SK-N-SH (cell line): Measurements from ENCODE around the gene MRPS15. TPM values are rescaled to one million over a fixed set of nuclear protein-coding genes. Genes with fewer than 3 reads are reported as not detected.

Source experiments
- CTCF ChIA-PET: fragments of 300-600, 350-600 bp; formaldehyde crosslinking; extraction: SDS; loops from one replicate; lab custom pipeline; 2021; lab: Yijun Ruan, JAX
- POLR2A ChIA-PET: fragments of 350-600 bp; sonication (Branson Sonifier 250); formaldehyde crosslinking; extraction: SDS; loops from one replicate; lab custom pipeline; 2020; ENCODE audit warnings: antibody characterized with exemption, inconsistent platforms; lab: Yijun Ruan, JAX
- DNase-seq: peaks from one replicate; pipeline ENCODE4 v3.0.0; 2012
- H2AFZ ChIP-seq: fragments of 200-600 bp; sonication (generic); 2 replicates; pipeline ENCODE4 v1.8.1; 2016; ENCODE audit warnings: antibody characterized with exemption, mild to moderate bottlenecking, low read depth
- H3F3A ChIP-seq: fragments of 200-600 bp; sonication (generic); replicated peaks from 2 replicates; pipeline ENCODE3; 2016; ENCODE audit warnings: antibody characterized with exemption, mild to moderate bottlenecking; ENCODE audit not compliant: insufficient read depth
- H3K27ac ChIP-seq, 2 experiments: fragments of 200-500 bp in 1 of 2; fragments of 200-600 bp in 1 of 2; sonication (Bioruptor generic) in 1 of 2; sonication (generic), shearing (Covaris generic) in 1 of 2; 2 replicates each; pipeline versions ENCODE4 v1.5.1 to v1.6.1; 2014 to 2016; ENCODE audit warnings: low read depth in 2 of 2, inconsistent platforms in 1 of 2, low read length in 1 of 2, mild to moderate bottlenecking in 1 of 2, mixed read lengths in 1 of 2
- H3K27me3 ChIP-seq: fragments of 200-600 bp; sonication (generic), shearing (Covaris generic); 2 replicates; pipeline ENCODE4 v1.6.1; 2016; ENCODE audit warnings: mixed run types; ENCODE audit not compliant: insufficient read depth
- H3K36me3 ChIP-seq, 2 experiments: fragments of 200-500 bp in 1 of 2; fragments of 200-600 bp in 1 of 2; sonication (Bioruptor generic) in 1 of 2; sonication (generic) in 1 of 2; replicated peaks in 1 of 2; 2 replicates each; pipeline versions ENCODE3 to v1.5.1; 2014 to 2016; ENCODE audit warnings: low read length in 1 of 2, mild to moderate bottlenecking in 1 of 2; ENCODE audit not compliant: insufficient read depth in 2 of 2, control insufficient read depth in 1 of 2
- H3K4me1 ChIP-seq, 2 experiments: fragments of 200-500 bp in 1 of 2; fragments of 200-600 bp in 1 of 2; sonication (Bioruptor generic) in 1 of 2; sonication (generic), shearing (Covaris generic) in 1 of 2; 2 replicates each; pipeline versions ENCODE4 v1.5.1 to v1.6.1; 2014 to 2016; ENCODE audit warnings: low read depth in 1 of 2, low read length in 1 of 2, mixed run types in 1 of 2; ENCODE audit not compliant: insufficient read depth in 2 of 2, control insufficient read depth in 1 of 2
- H3K4me2 ChIP-seq: fragments of 200-600 bp; sonication (generic), shearing (Covaris generic); 2 replicates; pipeline ENCODE4 v1.6.1; 2017; ENCODE audit warnings: mixed run types
- H3K4me3 ChIP-seq, 2 experiments: fragments of 200-500 bp in 1 of 2; fragments of 200-600 bp in 1 of 2; sonication (Bioruptor generic) in 1 of 2; sonication (generic), shearing (Covaris generic) in 1 of 2; 2 replicates each; pipeline versions ENCODE4 v1.5.1 to v1.8.1; 2014 to 2016; ENCODE audit warnings: low read depth in 2 of 2, inconsistent platforms in 1 of 2, low read length in 1 of 2, mild to moderate bottlenecking in 1 of 2, mixed read lengths in 1 of 2, moderate library complexity in 1 of 2
- H3K79me2 ChIP-seq: fragments of 200-600 bp; sonication (generic); 2 replicates; pipeline ENCODE4 v1.8.1; 2017; ENCODE audit warnings: mild to moderate bottlenecking; ENCODE audit not compliant: insufficient read depth
- H3K9ac ChIP-seq: fragments of 200-600 bp; sonication (generic); 2 replicates; pipeline ENCODE4 v1.6.1; 2017; ENCODE audit warnings: mixed run types
- H3K9me2 ChIP-seq: fragments of 200-600 bp; sonication (generic); 2 replicates; pipeline ENCODE4 v1.6.1; 2017; ENCODE audit warnings: mixed run types
- H3K9me3 ChIP-seq: fragments of 200-600 bp; sonication (generic); 2 replicates; pipeline ENCODE4 v1.6.1; 2017; ENCODE audit warnings: mixed run types, mild to moderate bottlenecking, moderate library complexity
- H4K20me1 ChIP-seq: fragments of 200-600 bp; sonication (generic); 2 replicates; pipeline ENCODE4 v1.6.1; 2017; ENCODE audit warnings: mild to moderate bottlenecking, mixed run types; ENCODE audit not compliant: insufficient read depth
- ELF1 ChIP-seq: IDR thresholded peaks from 2 replicates; pipeline ENCODE4 v1.4.0; 2012
- EZH2phosphoT487 ChIP-seq: fragments of 200-600 bp; sonication (generic); IDR thresholded peaks from 2 replicates; pipeline ENCODE4 v1.6.1; 2017; ENCODE audit warnings: low read depth, mixed run types, mild to moderate bottlenecking, antibody characterized with exemption, moderate library complexity, borderline replicate concordance
- FOSL2 ChIP-seq: IDR thresholded peaks from 2 replicates; pipeline ENCODE4 v1.4.0; 2012; ENCODE audit warnings: low read depth, mild to moderate bottlenecking, moderate library complexity, borderline replicate concordance
- FOXM1 ChIP-seq: IDR thresholded peaks from 2 replicates; pipeline ENCODE4 v1.4.0; 2012; ENCODE audit warnings: low read depth, mild to moderate bottlenecking
- GABPA ChIP-seq: IDR thresholded peaks from 2 replicates; pipeline ENCODE4 v1.4.0; 2012; ENCODE audit warnings: low read depth, mild to moderate bottlenecking
- GATA2 ChIP-seq: sonication (generic); formaldehyde crosslinking; IDR thresholded peaks from 2 replicates; pipeline ENCODE4 v1.5.0; 2020; ENCODE audit warnings: mild to moderate bottlenecking, missing genetic modification reagents
- MAX ChIP-seq: IDR thresholded peaks from 2 replicates; pipeline ENCODE4 v1.4.0; 2012; ENCODE audit warnings: low read depth
- MEF2A ChIP-seq: IDR thresholded peaks from 2 replicates; pipeline ENCODE4 v1.4.0; 2012; ENCODE audit warnings: low read depth, borderline replicate concordance
- NRF1 ChIP-seq: IDR thresholded peaks from 2 replicates; pipeline ENCODE4 v1.6.1; 2012; ENCODE audit warnings: low read depth, mild to moderate bottlenecking, low read length
- RAD21 ChIP-seq: IDR thresholded peaks from 2 replicates; pipeline ENCODE4 v1.6.1; 2012; ENCODE audit warnings: mild to moderate bottlenecking, low read length
- RCOR1 ChIP-seq: fragments of 150-350 bp; IDR thresholded peaks from 2 replicates; pipeline ENCODE4 v1.6.1; 2017; ENCODE audit warnings: antibody characterized with exemption, low read length
- RFX5 ChIP-seq: IDR thresholded peaks from 2 replicates; pipeline ENCODE4 v1.6.1; 2012; ENCODE audit warnings: mild to moderate bottlenecking, improper control_type of control experiment, low read length
- SIN3A ChIP-seq: IDR thresholded peaks from 2 replicates; pipeline ENCODE4 v1.6.1; 2012; ENCODE audit warnings: low read depth, mild to moderate bottlenecking, low read length, moderate library complexity, borderline replicate concordance
- SMC3 ChIP-seq: IDR thresholded peaks from 2 replicates; pipeline ENCODE4 v1.6.1; 2012; ENCODE audit warnings: low read depth, low read length, improper control_type of control experiment
- TAF1 ChIP-seq: IDR thresholded peaks from 2 replicates; pipeline ENCODE4 v1.6.1; 2012; ENCODE audit warnings: low read depth, mild to moderate bottlenecking, low read length, moderate library complexity, borderline replicate concordance
- YY1 ChIP-seq: IDR thresholded peaks from 2 replicates; pipeline ENCODE4 v1.4.0; 2012; ENCODE audit warnings: low read depth, mild to moderate bottlenecking
- WGBS: methylation state at CpG from one replicate; pipeline ENCODE4 v1.1.6; 2017; ENCODE audit warnings: low lambda C conversion rate; 5-methylcytosine and 5-hydroxymethylcytosine counted together
- polyA plus RNA-seq, 3 experiments: library from polyadenylated mRNA; depleted of rRNA; stranded (reverse); fragments of >200 nt; gene quantifications; 2 replicates each; pipeline ENCODE4 v1.2.3, GENCODE V29; 2012
- TF ChIP-seq, protein P1 (sequence below): fragments of 150-350 bp; IDR thresholded peaks from 2 replicates; pipeline ENCODE4 v1.6.1; 2016; ENCODE audit warnings: mild to moderate bottlenecking, low read depth, low read length
- TF ChIP-seq, protein P2 (sequence below): fragments of 200-600 bp; sonication (generic); IDR thresholded peaks from 2 replicates; pipeline ENCODE4 v1.6.1; 2017; ENCODE audit warnings: antibody characterized with exemption, mild to moderate bottlenecking, moderate library complexity
- TF ChIP-seq, protein P3 (sequence below): IDR thresholded peaks from 2 replicates; pipeline ENCODE4; 2012
- TF ChIP-seq, protein P4 (sequence below): fragments of 150-350 bp; IDR thresholded peaks from 2 replicates; pipeline ENCODE4 v1.6.1; 2017; ENCODE audit warnings: antibody characterized with exemption, low read length, low read depth, borderline replicate concordance
- TF ChIP-seq, protein P5 (sequence below): IDR thresholded peaks from 2 replicates; pipeline ENCODE4 v1.4.0; 2012; ENCODE audit warnings: low read depth, borderline replicate concordance

Gene MRPS15
- polyA plus RNA-seq, 1 of the 3 experiments (the other 2 are of a cell fraction) = 75.1 TPM

DNA sequence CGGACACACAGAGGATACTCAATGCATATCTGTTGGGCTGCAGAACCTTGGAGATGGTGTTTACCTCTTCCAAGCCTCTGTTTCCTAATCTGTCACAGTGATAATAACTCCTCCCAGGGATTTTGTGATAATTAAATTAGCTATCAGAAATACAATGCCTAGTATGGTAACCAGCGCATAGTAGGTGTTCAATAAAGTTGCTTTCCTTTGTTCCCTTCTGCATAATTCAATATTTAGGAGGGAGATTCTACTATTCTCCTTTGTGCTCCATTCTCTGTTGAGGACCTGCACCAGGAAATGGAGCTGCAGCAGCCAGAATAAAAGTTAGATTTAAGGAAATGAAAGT is 21.9 kb upstream of the MRPS15 start:
- no peak overlapping the region for H3K9ac ChIP-seq
- ChIA-PET CTCF (interaction anchor here (1.1 to 1.6 kb wide), 3 partner anchors 30 to 90 kb away, joined by 3 to 6 read pairs (median 5); no protein-coding TSS in a partner anchor), POLR2A (no interaction called here)
- H3K36me3 ChIP-seq = no peaks in the 10 kb centered on the region
- H3K4me1 ChIP-seq = peaks cover 0 to 18% of the 10 kb centered on the region in 2 experiments; a peak in 1 of 4 replicates
- TF ChIP-seq FOXM1 (no peak), GABPA (no peak)
- TF ChIP-seq, protein P1, sequence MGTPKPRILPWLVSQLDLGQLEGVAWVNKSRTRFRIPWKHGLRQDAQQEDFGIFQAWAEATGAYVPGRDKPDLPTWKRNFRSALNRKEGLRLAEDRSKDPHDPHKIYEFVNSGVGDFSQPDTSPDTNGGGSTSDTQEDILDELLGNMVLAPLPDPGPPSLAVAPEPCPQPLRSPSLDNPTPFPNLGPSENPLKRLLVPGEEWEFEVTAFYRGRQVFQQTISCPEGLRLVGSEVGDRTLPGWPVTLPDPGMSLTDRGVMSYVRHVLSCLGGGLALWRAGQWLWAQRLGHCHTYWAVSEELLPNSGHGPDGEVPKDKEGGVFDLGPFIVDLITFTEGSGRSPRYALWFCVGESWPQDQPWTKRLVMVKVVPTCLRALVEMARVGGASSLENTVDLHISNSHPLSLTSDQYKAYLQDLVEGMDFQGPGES = no peak
- TF ChIP-seq, protein P2, sequence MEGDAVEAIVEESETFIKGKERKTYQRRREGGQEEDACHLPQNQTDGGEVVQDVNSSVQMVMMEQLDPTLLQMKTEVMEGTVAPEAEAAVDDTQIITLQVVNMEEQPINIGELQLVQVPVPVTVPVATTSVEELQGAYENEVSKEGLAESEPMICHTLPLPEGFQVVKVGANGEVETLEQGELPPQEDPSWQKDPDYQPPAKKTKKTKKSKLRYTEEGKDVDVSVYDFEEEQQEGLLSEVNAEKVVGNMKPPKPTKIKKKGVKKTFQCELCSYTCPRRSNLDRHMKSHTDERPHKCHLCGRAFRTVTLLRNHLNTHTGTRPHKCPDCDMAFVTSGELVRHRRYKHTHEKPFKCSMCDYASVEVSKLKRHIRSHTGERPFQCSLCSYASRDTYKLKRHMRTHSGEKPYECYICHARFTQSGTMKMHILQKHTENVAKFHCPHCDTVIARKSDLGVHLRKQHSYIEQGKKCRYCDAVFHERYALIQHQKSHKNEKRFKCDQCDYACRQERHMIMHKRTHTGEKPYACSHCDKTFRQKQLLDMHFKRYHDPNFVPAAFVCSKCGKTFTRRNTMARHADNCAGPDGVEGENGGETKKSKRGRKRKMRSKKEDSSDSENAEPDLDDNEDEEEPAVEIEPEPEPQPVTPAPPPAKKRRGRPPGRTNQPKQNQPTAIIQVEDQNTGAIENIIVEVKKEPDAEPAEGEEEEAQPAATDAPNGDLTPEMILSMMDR = no peak
- H2AFZ ChIP-seq = no peak overlapping the region
- DNase-seq = no peak
- no peaks in the 10 kb centered on the region for H3K9me2 ChIP-seq
- no peaks in the 10 kb centered on the region for H3K27me3 ChIP-seq
- H4K20me1 ChIP-seq = no peaks in the 10 kb centered on the region
- no peak overlapping the region for H3K27ac ChIP-seq
- no peaks in the 10 kb centered on the region for H3F3A ChIP-seq
- H3K4me2 ChIP-seq = no peak overlapping the region
- no peak overlapping the region for H3K4me3 ChIP-seq
- WGBS = 86% methylated on average over 2 of the region's 2 CpGs
- no peaks in the 10 kb centered on the region for H3K9me3 ChIP-seq
- H3K79me2 ChIP-seq = no peaks in the 10 kb centered on the region

DNA sequence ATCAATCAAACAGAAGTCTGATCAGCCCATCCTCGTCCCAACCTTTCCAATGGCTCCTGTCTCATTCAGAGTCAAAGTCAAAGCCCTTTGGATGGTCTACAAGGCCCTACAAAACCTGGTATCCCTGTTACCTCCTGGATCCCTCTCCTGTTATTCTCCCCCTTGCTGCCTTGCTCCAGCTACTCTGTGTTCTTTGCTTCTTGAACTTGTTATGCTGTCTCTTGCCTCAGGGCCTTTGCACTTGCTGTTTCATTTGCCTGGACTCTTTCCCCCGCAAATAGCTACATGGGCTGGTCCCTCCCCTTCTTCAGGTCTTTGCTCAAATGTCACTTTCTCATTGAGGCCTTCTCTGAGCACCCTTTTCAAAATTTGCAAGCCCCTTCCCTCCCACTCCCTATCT is 19.9 kb upstream of the MRPS15 start:
- H4K20me1 ChIP-seq = no peaks in the 10 kb centered on the region
- H3K9me2 ChIP-seq = no peaks in the 10 kb centered on the region
- TF ChIP-seq SMC3 (no peak), GATA2 (no peak), ELF1 (no peak), RFX5 (no peak), NRF1 (no peak), SIN3A (no peak), FOSL2 (no peak), YY1 (no peak), RAD21 (no peak), MAX (no peak), MEF2A (no peak), TAF1 (no peak), EZH2phosphoT487 (no peak), RCOR1 (no peak)
- TF ChIP-seq, protein P3, sequence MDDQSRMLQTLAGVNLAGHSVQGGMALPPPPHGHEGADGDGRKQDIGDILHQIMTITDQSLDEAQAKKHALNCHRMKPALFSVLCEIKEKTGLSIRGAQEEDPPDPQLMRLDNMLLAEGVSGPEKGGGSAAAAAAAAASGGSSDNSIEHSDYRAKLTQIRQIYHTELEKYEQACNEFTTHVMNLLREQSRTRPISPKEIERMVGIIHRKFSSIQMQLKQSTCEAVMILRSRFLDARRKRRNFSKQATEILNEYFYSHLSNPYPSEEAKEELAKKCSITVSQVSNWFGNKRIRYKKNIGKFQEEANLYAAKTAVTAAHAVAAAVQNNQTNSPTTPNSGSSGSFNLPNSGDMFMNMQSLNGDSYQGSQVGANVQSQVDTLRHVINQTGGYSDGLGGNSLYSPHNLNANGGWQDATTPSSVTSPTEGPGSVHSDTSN = no peak
- TF ChIP-seq, protein P4, sequence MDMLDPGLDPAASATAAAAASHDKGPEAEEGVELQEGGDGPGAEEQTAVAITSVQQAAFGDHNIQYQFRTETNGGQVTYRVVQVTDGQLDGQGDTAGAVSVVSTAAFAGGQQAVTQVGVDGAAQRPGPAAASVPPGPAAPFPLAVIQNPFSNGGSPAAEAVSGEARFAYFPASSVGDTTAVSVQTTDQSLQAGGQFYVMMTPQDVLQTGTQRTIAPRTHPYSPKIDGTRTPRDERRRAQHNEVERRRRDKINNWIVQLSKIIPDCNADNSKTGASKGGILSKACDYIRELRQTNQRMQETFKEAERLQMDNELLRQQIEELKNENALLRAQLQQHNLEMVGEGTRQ = no peak
- TF ChIP-seq, protein P5, sequence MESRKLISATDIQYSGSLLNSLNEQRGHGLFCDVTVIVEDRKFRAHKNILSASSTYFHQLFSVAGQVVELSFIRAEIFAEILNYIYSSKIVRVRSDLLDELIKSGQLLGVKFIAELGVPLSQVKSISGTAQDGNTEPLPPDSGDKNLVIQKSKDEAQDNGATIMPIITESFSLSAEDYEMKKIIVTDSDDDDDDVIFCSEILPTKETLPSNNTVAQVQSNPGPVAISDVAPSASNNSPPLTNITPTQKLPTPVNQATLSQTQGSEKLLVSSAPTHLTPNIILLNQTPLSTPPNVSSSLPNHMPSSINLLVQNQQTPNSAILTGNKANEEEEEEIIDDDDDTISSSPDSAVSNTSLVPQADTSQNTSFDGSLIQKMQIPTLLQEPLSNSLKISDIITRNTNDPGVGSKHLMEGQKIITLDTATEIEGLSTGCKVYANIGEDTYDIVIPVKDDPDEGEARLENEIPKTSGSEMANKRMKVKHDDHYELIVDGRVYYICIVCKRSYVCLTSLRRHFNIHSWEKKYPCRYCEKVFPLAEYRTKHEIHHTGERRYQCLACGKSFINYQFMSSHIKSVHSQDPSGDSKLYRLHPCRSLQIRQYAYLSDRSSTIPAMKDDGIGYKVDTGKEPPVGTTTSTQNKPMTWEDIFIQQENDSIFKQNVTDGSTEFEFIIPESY = no peak
- TF ChIP-seq, protein P1 = no peak
- no peaks in the 10 kb centered on the region for H3K9me3 ChIP-seq
- H3K27ac ChIP-seq = no peak overlapping the region
- H3K4me2 ChIP-seq = no peak overlapping the region
- WGBS = 62% methylated on average over 2 of the region's 2 CpGs
- no peaks in the 10 kb centered on the region for H3K27me3 ChIP-seq
- H3K4me3 ChIP-seq = no peak overlapping the region
- H2AFZ ChIP-seq = no peak overlapping the region
- no peaks in the 10 kb centered on the region for H3K79me2 ChIP-seq
- H3K36me3 ChIP-seq = no peaks in the 10 kb centered on the region
- ChIA-PET POLR2A (no interaction called here), CTCF (interaction anchor here (4.4 kb wide), 1 partner anchor 32 kb away, joined by 21 read pairs; no protein-coding TSS in a partner anchor)
- peaks cover 0 to 18% of the 10 kb centered on the region in 2 experiments; a peak in 1 of 4 replicates for H3K4me1 ChIP-seq
- H3F3A ChIP-seq = no peaks in the 10 kb centered on the region
- DNase-seq = no peak
- no peak overlapping the region for H3K9ac ChIP-seq
